AG04450 (cell line): ENCODE measurements around the gene SWT1. TPM values are rescaled to one million over a fixed set of nuclear protein-coding genes. Genes with fewer than 3 reads are reported as not detected.

ENCODE experiments used
- CTCF ChIA-PET: fragments of 300-600, 350-600 bp; formaldehyde crosslinking; extraction: SDS; loops from one replicate; lab custom pipeline; 2022; ENCODE audit warnings: antibody characterized with exemption, inconsistent platforms; lab: Charles Lee
- POLR2A ChIA-PET: fragments of 350-600 bp; formaldehyde crosslinking; extraction: SDS; loops from one replicate; lab custom pipeline; 2021; ENCODE audit warnings: antibody characterized with exemption, inconsistent platforms; lab: Yijun Ruan, JAX
- DNase-seq: peaks from one replicate; pipeline ENCODE4 v3.0.0-alpha.2; 2011; ENCODE audit warnings: low read depth, low spot score
- H3K27ac ChIP-seq: one replicate; pipeline ENCODE4 v1.5.1; 2012; ENCODE audit warnings: low read depth, low read length, control low read depth
- H3K27me3 ChIP-seq: one replicate; pipeline ENCODE4 v1.6.0; 2012; ENCODE audit warnings: low read length; ENCODE audit not compliant: control insufficient read depth, insufficient read depth
- H3K4me3 ChIP-seq: 2 replicates; pipeline ENCODE4 v1.5.1; 2011; ENCODE audit warnings: mild to moderate bottlenecking, low read depth, low read length, control low read depth
- H3K9me3 ChIP-seq: 2 replicates; pipeline ENCODE4 v1.5.1; 2012; ENCODE audit warnings: low read length; ENCODE audit not compliant: control insufficient read depth, insufficient read depth
- polyA plus RNA-seq: library from polyadenylated mRNA; depleted of rRNA; stranded (reverse); fragments of >200 nt; gene quantifications from 2 replicates; pipeline ENCODE4 v1.2.3, GENCODE V29; 2011
- TF ChIP-seq, protein P1 (sequence below): IDR thresholded peaks from 2 replicates; pipeline ENCODE4 v1.5.1; 2011; ENCODE audit warnings: low read depth, low read length, control low read depth, inconsistent platforms

SWT1 gene
- polyA plus RNA-seq, 1 experiment = 3.6 TPM

DNA sequence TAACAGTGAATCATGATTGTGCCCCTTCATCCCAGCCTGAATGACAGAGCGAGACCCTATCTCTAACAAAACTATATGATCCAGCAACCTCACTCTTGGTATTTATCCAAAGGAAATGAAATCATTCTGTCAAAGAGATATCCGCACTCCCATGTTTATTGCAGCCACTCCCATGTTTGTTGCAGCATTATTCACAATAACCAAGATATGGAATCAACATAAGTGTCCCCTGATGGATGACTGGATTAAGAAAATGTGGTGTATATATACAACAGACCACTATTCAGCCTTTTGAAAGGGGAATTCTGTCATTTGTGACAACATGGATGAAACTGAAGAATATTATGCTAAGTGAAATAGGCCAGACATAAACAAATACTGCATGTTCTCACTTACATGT lies 44.6 kb upstream of the SWT1 start:
- H3K4me3 ChIP-seq = no peak overlapping the region
- ChIA-PET CTCF (no interaction called here), POLR2A (no interaction called here)
- no peak for DNase-seq
- no peak overlapping the region for H3K27ac ChIP-seq
- TF ChIP-seq, protein P1, sequence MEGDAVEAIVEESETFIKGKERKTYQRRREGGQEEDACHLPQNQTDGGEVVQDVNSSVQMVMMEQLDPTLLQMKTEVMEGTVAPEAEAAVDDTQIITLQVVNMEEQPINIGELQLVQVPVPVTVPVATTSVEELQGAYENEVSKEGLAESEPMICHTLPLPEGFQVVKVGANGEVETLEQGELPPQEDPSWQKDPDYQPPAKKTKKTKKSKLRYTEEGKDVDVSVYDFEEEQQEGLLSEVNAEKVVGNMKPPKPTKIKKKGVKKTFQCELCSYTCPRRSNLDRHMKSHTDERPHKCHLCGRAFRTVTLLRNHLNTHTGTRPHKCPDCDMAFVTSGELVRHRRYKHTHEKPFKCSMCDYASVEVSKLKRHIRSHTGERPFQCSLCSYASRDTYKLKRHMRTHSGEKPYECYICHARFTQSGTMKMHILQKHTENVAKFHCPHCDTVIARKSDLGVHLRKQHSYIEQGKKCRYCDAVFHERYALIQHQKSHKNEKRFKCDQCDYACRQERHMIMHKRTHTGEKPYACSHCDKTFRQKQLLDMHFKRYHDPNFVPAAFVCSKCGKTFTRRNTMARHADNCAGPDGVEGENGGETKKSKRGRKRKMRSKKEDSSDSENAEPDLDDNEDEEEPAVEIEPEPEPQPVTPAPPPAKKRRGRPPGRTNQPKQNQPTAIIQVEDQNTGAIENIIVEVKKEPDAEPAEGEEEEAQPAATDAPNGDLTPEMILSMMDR = no peak
- H3K27me3 ChIP-seq = no peaks in the 10 kb centered on the region
- peaks cover 5% of the 10 kb centered on the region for H3K9me3 ChIP-seq

GRCh38 chr1:185129708-185130107 lies 27.3 kb upstream of the SWT1 start:
- H3K27me3 ChIP-seq = no peaks in the 10 kb centered on the region
- CTCF ChIA-PET = no interaction called here
- POLR2A ChIA-PET = no interaction called here
- TF ChIP-seq, protein P1 = no peak
- DNase-seq = no peak
- H3K27ac ChIP-seq = no peak overlapping the region
- peaks cover 9% of the 10 kb centered on the region for H3K9me3 ChIP-seq
- H3K4me3 ChIP-seq = no peak overlapping the region

DNA sequence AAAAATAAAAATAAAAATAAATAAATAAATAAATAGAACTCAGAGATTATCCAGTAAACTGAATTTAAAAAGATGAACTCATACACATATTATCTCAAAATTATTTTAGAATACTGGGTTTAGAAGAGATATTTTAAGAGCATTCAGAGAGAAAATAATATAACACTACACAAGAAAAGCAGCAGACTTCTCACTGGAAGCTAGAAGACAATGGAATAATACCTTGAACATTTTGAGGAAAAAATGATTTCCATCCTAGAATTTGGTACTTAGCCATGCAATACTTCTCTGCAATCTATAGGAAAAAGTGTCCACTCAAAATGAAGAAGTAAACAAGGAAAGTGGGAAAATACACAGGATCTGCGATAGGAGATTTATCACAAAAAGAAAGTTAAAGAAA lies 24.4 kb upstream of the SWT1 start:
- Histone ChIP-seq H3K9me3 (peaks cover 9% of the 10 kb centered on the region), H3K27ac (no peak overlapping the region), H3K4me3 (no peak overlapping the region), H3K27me3 (no peaks in the 10 kb centered on the region)
- DNase-seq = no peak
- CTCF ChIA-PET = no interaction called here
- TF ChIP-seq, protein P1 = no peak
- POLR2A ChIA-PET = no interaction called here

GRCh38 chr1:185137896-185138545 lies 18.9 kb upstream of the SWT1 start:
- no peaks in the 10 kb centered on the region for H3K27me3 ChIP-seq
- peaks cover 2% of the 10 kb centered on the region; the same call in 1 of the 2 replicates for H3K9me3 ChIP-seq
- DNase-seq = no peak
- H3K4me3 ChIP-seq = no peak overlapping the region
- ChIA-PET CTCF (interaction anchor here (1.5 kb wide), 1 partner anchor 32 kb away, joined by 4 read pairs; no protein-coding TSS in a partner anchor), POLR2A (no interaction called here)
- TF ChIP-seq, protein P1 = no peak
- H3K27ac ChIP-seq = no peak overlapping the region

DNA sequence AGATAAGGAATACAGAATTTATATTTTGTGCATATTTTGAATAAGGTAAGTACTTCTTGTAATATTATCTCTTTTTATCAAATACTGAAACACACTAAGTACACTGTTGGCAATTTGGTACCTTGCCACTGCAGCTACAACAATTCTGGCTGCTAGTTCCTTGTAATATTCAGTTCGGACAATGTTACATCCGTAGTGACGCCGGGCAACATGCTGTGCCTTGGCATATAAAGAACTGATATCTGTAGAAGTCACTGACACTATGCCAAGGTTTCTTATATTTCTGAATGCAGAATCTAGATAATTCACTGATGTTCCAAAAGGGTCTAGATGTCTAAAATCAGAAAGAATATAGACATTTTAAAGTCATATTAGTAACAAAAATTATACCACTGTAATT lies 17.7 kb upstream of the SWT1 start:
- DNase-seq = no peak
- H3K27ac ChIP-seq = no peak overlapping the region
- POLR2A ChIA-PET = no interaction called here
- TF ChIP-seq, protein P1 = no peak
- no peaks in the 10 kb centered on the region for H3K9me3 ChIP-seq
- no peak overlapping the region for H3K4me3 ChIP-seq
- CTCF ChIA-PET = no interaction called here
- no peaks in the 10 kb centered on the region for H3K27me3 ChIP-seq
